ENCODE data around the gene SIX5. TPM values are rescaled to one million over a fixed set of nuclear protein-coding genes. Genes with fewer than 3 reads are reported as not detected.
A peak's percentile ranks its signal among the peaks of the same experiment; 100 is the strongest.
"Not testable (repeated sequence)": the region's sequence is repeated elsewhere in the genome, so short reads cannot be mapped to it uniquely, and the experiment has no call there.

Gene SIX5
- total and polyA plus RNA-seq, 12 donors: 15.5 to 29.3 (median 21.3) TPM

DNA sequence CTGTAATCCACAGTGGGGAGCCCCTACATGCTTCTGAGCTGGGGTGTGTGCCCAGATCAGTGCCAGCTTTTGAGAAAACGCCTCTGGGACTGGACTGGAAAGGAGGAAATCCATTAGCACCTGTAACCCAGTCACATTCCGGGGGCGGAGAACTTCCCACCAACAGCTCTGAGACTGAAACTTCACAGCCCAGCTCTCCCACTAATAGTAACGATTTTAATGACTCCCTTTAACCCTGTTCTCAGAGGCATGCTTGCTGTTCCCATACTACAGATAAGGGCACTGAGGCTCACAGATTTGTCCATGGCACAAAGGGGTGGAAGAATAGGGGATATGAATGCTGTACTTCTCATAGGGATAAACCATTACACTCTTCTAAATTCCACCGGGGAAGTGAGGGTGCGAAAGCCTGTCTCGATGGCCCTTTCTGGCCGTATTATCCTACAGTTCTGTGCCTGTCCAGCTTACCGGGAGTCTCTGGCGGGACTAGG is 39.2 kb downstream of the SIX5 start:
- intact Hi-C loops (cut with DNase I): loop anchor here in 2 of 10 donors (2.0 kb wide), 2 partner anchors 37 to 39 kb away; partner anchors contain the start of genes QPCTL (in 1 of the 2) and SIX5 (in 1 of the 2)
- DNase-seq (no peak), ATAC-seq (no peak)
- Histone ChIP-seq H3K36me3 (peaks cover 0 to 14% (median 0%) of the 10 kb centered on the region in 9 donors), H3K27me3 (no peaks in the 10 kb centered on the region), H3K9me3 (no peaks in the 10 kb centered on the region), H3K4me1 (peaks cover 2 to 28% (median 16%) of the 10 kb centered on the region in 9 donors), H3K27ac (peak overlapping the region in 6 of 10 donors; percentile 64 to 85 (median 76)), H3K4me3 (peak overlapping the region; percentile 43 to 84 (median 78))
- TF ChIP-seq, protein P1, sequence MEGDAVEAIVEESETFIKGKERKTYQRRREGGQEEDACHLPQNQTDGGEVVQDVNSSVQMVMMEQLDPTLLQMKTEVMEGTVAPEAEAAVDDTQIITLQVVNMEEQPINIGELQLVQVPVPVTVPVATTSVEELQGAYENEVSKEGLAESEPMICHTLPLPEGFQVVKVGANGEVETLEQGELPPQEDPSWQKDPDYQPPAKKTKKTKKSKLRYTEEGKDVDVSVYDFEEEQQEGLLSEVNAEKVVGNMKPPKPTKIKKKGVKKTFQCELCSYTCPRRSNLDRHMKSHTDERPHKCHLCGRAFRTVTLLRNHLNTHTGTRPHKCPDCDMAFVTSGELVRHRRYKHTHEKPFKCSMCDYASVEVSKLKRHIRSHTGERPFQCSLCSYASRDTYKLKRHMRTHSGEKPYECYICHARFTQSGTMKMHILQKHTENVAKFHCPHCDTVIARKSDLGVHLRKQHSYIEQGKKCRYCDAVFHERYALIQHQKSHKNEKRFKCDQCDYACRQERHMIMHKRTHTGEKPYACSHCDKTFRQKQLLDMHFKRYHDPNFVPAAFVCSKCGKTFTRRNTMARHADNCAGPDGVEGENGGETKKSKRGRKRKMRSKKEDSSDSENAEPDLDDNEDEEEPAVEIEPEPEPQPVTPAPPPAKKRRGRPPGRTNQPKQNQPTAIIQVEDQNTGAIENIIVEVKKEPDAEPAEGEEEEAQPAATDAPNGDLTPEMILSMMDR (IDR thresholded peaks at IDR 0.05): no peak
- 7% methylated on average over 10 of the region's 10 CpGs for WGBS, 2 donors

DNA sequence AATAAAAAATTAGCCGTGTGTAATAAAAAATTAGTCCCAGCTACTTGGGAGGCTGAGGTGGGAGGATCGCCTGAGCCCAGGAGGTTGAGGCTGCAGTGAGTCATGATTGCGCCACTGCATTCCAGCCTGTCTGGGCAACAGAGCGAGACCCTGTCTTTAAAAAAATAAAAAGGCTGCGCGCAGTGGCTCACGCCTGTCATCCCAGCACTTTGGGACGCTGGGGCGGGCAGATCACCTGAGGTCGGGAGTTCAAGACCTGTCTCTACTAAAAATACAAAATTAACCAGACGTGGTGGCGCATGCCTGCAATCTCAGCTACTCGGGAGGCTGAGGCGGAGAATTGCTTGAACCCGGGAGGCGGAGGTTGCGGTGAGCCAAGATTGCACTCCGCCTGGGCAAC is 40.4 kb downstream of the SIX5 start:
- H3K27me3 ChIP-seq; H3K4me3 ChIP-seq; intact Hi-C loops (cut with DNase I); DNase-seq; H3K9me3 ChIP-seq; ATAC-seq; H3K27ac ChIP-seq: not testable (repeated sequence)
- WGBS, 2 donors: 95% methylated on average over 18 of the region's 18 CpGs
- H3K4me1 ChIP-seq: peaks cover 2 to 28% (median 16%) of the 10 kb centered on the region in 9 donors
- H3K36me3 ChIP-seq: peaks cover 0 to 17% (median 0%) of the 10 kb centered on the region in 9 donors

DNA sequence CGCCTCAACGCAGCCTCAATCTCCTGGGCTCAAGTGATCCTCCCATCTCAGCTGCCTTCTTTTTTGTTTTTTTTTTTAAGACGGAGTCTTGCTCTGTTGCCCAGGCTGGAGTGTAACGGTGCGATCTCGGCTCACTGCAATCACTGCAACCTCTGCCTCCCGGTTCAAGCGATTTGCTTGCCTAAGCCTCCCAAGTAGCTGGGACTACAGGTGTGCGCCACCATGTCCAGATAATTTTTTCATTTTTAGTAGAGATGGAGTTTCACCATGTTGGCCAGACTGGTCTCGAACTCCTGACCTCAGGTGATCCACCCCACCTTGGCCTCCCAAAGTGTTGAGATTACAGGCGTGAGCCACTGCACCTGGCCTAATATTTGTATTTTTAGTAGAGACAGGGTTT is 49.0 kb downstream of the SIX5 start:
- H3K27ac ChIP-seq; ATAC-seq; DNase-seq; H3K9me3 ChIP-seq; H3K27me3 ChIP-seq; intact Hi-C loops (cut with DNase I); H3K4me3 ChIP-seq: not testable (repeated sequence)
- peaks cover 0 to 32% (median 4%) of the 10 kb centered on the region in 9 donors for H3K36me3 ChIP-seq
- 98 to 99% methylated on average over 11 of the region's 11 CpGs for WGBS, 2 donors
- peaks cover 3 to 41% (median 20%) of the 10 kb centered on the region in 9 donors for H3K4me1 ChIP-seq

DNA sequence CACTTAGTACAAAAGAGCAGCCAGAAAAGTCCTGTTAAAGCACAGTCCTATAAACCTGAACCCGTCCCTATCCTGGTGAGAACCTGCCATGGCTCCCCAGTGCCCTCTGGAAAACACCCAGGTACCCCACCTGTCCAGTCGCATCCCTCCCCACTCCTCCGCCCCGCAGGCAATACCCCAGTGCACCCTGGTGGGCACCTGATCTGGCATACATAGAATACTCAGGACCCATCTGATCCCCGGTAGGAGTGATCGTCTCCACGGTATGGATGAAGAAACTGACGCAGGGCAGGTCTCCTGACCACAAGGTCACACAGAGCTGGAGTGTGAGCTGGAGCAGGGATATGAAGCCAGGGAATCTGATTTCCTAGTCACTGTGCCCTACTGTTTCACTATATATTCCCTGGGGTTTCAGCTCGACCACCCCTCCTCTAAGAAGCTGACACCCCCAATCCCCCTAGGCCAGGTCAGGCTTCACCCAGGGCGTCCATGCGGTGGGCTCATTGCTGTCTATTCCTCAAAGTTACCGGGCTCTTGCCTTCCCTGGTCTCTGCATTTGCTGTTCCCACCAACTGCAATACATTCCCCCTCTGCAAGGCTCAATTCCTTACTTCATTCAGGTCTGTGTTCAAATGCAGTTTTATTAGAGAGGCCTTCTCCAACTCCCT is 50.9 kb downstream of the SIX5 start:
- peak overlapping the region; percentile 9 to 87 (median 63) for H3K4me3 ChIP-seq
- peak in 3 of 8 donors; percentile 2 to 24 (median 2) for ATAC-seq
- peaks cover 0 to 25% (median 3%) of the 10 kb centered on the region in 9 donors for H3K36me3 ChIP-seq
- peaks cover 3 to 40% (median 20%) of the 10 kb centered on the region in 9 donors for H3K4me1 ChIP-seq
- DNase-seq: no peak
- H3K27me3 ChIP-seq: no peaks in the 10 kb centered on the region
- intact Hi-C loops (cut with DNase I): loop anchor here in 6 of 10 donors (1.0 to 5.0 kb wide), 4 partner anchors 26 to 51 kb away; partner anchors contain the start of genes SIX5 (in 6 of the 6) and QPCTL (in 3 of the 6)
- H3K9me3 ChIP-seq: no peaks in the 10 kb centered on the region
- whole genome bisulfite sequencing, 2 donors: 39 to 47% methylated on average over 12 of the region's 12 CpGs
- peak overlapping the region; percentile 74 to 97 (median 94) for H3K27ac ChIP-seq
- TF ChIP-seq, protein P1 (IDR thresholded peaks at IDR 0.05): no peak

DNA sequence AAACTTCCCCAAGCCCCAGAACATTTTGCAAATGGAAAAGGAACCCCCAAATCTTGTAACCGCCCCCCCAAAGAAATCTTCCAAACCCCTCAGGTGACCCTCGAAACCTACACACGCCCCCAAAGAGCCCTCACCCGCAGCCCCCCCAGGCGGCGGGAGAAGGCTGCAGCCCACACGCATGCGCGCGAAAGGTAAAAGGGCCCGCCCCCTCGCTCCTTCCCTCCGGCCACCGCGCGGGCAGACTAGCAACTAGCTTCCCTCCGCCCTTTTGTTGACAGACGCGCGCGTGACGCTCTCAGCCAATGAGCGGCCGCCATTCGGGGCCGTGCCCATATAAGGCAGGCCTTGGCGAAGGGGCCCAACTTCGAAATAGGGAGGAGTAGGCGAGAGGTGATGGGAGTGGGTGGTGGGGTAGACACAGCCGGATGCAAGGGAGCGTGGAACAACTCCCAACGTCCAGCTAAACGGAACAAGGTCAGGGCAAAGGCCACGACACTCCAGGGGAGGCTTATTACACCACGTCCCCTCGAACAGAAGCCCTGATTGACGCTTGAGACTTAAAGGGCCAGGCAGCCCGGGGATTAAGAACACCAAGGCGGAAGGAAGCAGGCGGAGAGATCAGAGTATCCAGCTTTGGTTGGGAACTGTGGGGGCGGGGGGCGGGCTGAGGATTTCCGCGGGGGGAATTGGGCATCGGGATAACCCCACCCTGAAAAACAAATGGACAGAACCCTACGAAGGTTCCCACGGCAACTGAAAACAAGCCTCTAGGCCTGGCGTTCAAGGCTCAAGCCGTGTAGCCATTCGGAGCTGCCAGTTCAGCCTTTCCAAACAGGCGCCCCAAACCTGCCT is 51.7 kb downstream of the SIX5 start:
- H3K4me3 ChIP-seq: peak overlapping the region; percentile 48 to 87 (median 64)
- peak; percentile 97 to 99 (median 98) for ATAC-seq
- WGBS, 2 donors: 0 to 1% methylated on average over 51 of the region's 51 CpGs
- H3K27ac ChIP-seq: peak overlapping the region; percentile 74 to 97 (median 94)
- no peaks in the 10 kb centered on the region for H3K9me3 ChIP-seq
- peaks cover 0 to 28% (median 8%) of the 10 kb centered on the region in 9 donors for H3K36me3 ChIP-seq
- intact Hi-C loops (cut with DNase I): loop anchor here in 6 of 10 donors (1.0 to 5.0 kb wide), 4 partner anchors 25 to 52 kb away; partner anchors contain the start of genes SIX5 (in 6 of the 6) and QPCTL (in 3 of the 6)
- TF ChIP-seq, protein P1 (IDR thresholded peaks at IDR 0.05): peak in 5 of 9 donors; percentile 7 to 41 (median 14)
- no peaks in the 10 kb centered on the region for H3K27me3 ChIP-seq
- H3K4me1 ChIP-seq: peaks cover 3 to 35% (median 20%) of the 10 kb centered on the region in 9 donors
- DNase-seq: peak; percentile 99

Measured in heart right ventricle (tissue), 16 donors.